ENCODE data around the gene DGKD.

The DGKD gene

GRCh38 chr2:233410196-233410760 is 56.0 kb downstream of the DGKD start:
- Histone ChIP-seq H3K4me3 (ENCODE audit: low read length) (no peak overlapping the region), H3K27ac (ENCODE audit: low read length) (no peak overlapping the region)

GRCh38 chr2:233411162-233411561 is 56.9 kb downstream of the DGKD start:
- H3K36me3 ChIP-seq (ENCODE audit: control insufficient read depth, insufficient read depth, low read length) = no peaks in the 10 kb centered on the region
- DNase-seq (ENCODE audit: low read depth, low spot score) = no peak
- H3K27me3 ChIP-seq (ENCODE audit: control insufficient read depth, insufficient read depth, low read length) = no peaks in the 10 kb centered on the region
- H3K4me1 ChIP-seq (ENCODE audit: control insufficient read depth, insufficient read depth, low read length) = no peaks in the 10 kb centered on the region
- no peaks in the 10 kb centered on the region for H3K9me3 ChIP-seq (ENCODE audit: control insufficient read depth, insufficient read depth, low read length)
- H3K4me3 ChIP-seq (ENCODE audit: low read length) = no peak overlapping the region
- WGBS (ENCODE audit: insufficient coverage, insufficient read length) = no CpG with 5 or more reads among the region's 1 CpG
- H3K27ac ChIP-seq (ENCODE audit: low read length) = no peak overlapping the region

More at GRCh38 chr2:233410196-233410760, 56.0 kb downstream of the DGKD start:
- H3K9me3 ChIP-seq (ENCODE audit: control insufficient read depth, insufficient read depth, low read length) = no peaks in the 10 kb centered on the region
- DNase-seq (ENCODE audit: low read depth, low spot score) = no peak
- H3K36me3 ChIP-seq (ENCODE audit: control insufficient read depth, insufficient read depth, low read length) = no peaks in the 10 kb centered on the region
- H3K4me1 ChIP-seq (ENCODE audit: control insufficient read depth, insufficient read depth, low read length) = no peaks in the 10 kb centered on the region
- no peaks in the 10 kb centered on the region for H3K27me3 ChIP-seq (ENCODE audit: control insufficient read depth, insufficient read depth, low read length)
- no CpG with 5 or more reads among the region's 5 CpGs for WGBS (ENCODE audit: insufficient coverage, insufficient read length)

GRCh38 chr2:233412405-233412804 is 58.1 kb downstream of the DGKD start:
- Histone ChIP-seq H3K9me3 (ENCODE audit: control insufficient read depth, insufficient read depth, low read length) (no peaks in the 10 kb centered on the region), H3K27ac (ENCODE audit: low read length) (no peak overlapping the region), H3K27me3 (ENCODE audit: control insufficient read depth, insufficient read depth, low read length) (no peaks in the 10 kb centered on the region), H3K4me3 (ENCODE audit: low read length) (no peak overlapping the region), H3K4me1 (ENCODE audit: control insufficient read depth, insufficient read depth, low read length) (no peaks in the 10 kb centered on the region), H3K36me3 (ENCODE audit: control insufficient read depth, insufficient read depth, low read length) (no peaks in the 10 kb centered on the region)
- no peak for DNase-seq (ENCODE audit: low read depth, low spot score)
- WGBS (ENCODE audit: insufficient coverage, insufficient read length) = no CpG with 5 or more reads among the region's 3 CpGs

GRCh38 chr2:233413046-233413445 is 58.8 kb downstream of the DGKD start:
- H3K36me3 ChIP-seq (ENCODE audit: control insufficient read depth, insufficient read depth, low read length) = no peaks in the 10 kb centered on the region
- no CpG with 5 or more reads among the region's 4 CpGs for whole genome bisulfite sequencing (ENCODE audit: insufficient coverage, insufficient read length)
- H3K27me3 ChIP-seq (ENCODE audit: control insufficient read depth, insufficient read depth, low read length) = no peaks in the 10 kb centered on the region
- no peak overlapping the region for H3K27ac ChIP-seq (ENCODE audit: low read length)
- no peak overlapping the region for H3K4me3 ChIP-seq (ENCODE audit: low read length)
- H3K4me1 ChIP-seq (ENCODE audit: control insufficient read depth, insufficient read depth, low read length) = no peaks in the 10 kb centered on the region
- H3K9me3 ChIP-seq (ENCODE audit: control insufficient read depth, insufficient read depth, low read length) = no peaks in the 10 kb centered on the region
- DNase-seq (ENCODE audit: low read depth, low spot score) = no peak

GRCh38 chr2:233413559-233414272 is 59.4 kb downstream of the DGKD start:
- Histone ChIP-seq H3K27ac (ENCODE audit: low read length) (no peak overlapping the region), H3K9me3 (ENCODE audit: control insufficient read depth, insufficient read depth, low read length) (no peaks in the 10 kb centered on the region), H3K27me3 (ENCODE audit: control insufficient read depth, insufficient read depth, low read length) (no peaks in the 10 kb centered on the region), H3K4me3 (ENCODE audit: low read length) (no peak overlapping the region), H3K4me1 (ENCODE audit: control insufficient read depth, insufficient read depth, low read length) (no peaks in the 10 kb centered on the region), H3K36me3 (ENCODE audit: control insufficient read depth, insufficient read depth, low read length) (no peaks in the 10 kb centered on the region)
- no CpG with 5 or more reads among the region's 9 CpGs for WGBS (ENCODE audit: insufficient coverage, insufficient read length)
- no peak for DNase-seq (ENCODE audit: low read depth, low spot score)

GRCh38 chr2:233414273-233414654 is 60.0 kb downstream of the DGKD start:
- no peaks in the 10 kb centered on the region for H3K9me3 ChIP-seq (ENCODE audit: control insufficient read depth, insufficient read depth, low read length)
- no CpG with 5 or more reads among the region's 4 CpGs for WGBS (ENCODE audit: insufficient coverage, insufficient read length)
- no peaks in the 10 kb centered on the region for H3K4me1 ChIP-seq (ENCODE audit: control insufficient read depth, insufficient read depth, low read length)
- H3K4me3 ChIP-seq (ENCODE audit: low read length) = no peak overlapping the region
- no peak overlapping the region for H3K27ac ChIP-seq (ENCODE audit: low read length)
- no peaks in the 10 kb centered on the region for H3K36me3 ChIP-seq (ENCODE audit: control insufficient read depth, insufficient read depth, low read length)
- no peak for DNase-seq (ENCODE audit: low read depth, low spot score)
- no peaks in the 10 kb centered on the region for H3K27me3 ChIP-seq (ENCODE audit: control insufficient read depth, insufficient read depth, low read length)

GRCh38 chr2:233414777-233415570 is 60.7 kb downstream of the DGKD start:
- WGBS (ENCODE audit: insufficient coverage, insufficient read length) = no CpG with 5 or more reads among the region's 5 CpGs
- Histone ChIP-seq H3K27ac (ENCODE audit: low read length) (no peak overlapping the region), H3K9me3 (ENCODE audit: control insufficient read depth, insufficient read depth, low read length) (no peaks in the 10 kb centered on the region), H3K27me3 (ENCODE audit: control insufficient read depth, insufficient read depth, low read length) (no peaks in the 10 kb centered on the region), H3K4me1 (ENCODE audit: control insufficient read depth, insufficient read depth, low read length) (no peaks in the 10 kb centered on the region), H3K4me3 (ENCODE audit: low read length) (no peak overlapping the region), H3K36me3 (ENCODE audit: control insufficient read depth, insufficient read depth, low read length) (no peaks in the 10 kb centered on the region)
- no peak for DNase-seq (ENCODE audit: low read depth, low spot score)

GRCh38 chr2:233416199-233416598 is 61.9 kb downstream of the DGKD start:
- Histone ChIP-seq H3K36me3 (ENCODE audit: control insufficient read depth, insufficient read depth, low read length) (no peaks in the 10 kb centered on the region), H3K9me3 (ENCODE audit: control insufficient read depth, insufficient read depth, low read length) (no peaks in the 10 kb centered on the region), H3K27me3 (ENCODE audit: control insufficient read depth, insufficient read depth, low read length) (no peaks in the 10 kb centered on the region), H3K27ac (ENCODE audit: low read length) (no peak overlapping the region), H3K4me3 (ENCODE audit: low read length) (no peak overlapping the region), H3K4me1 (ENCODE audit: control insufficient read depth, insufficient read depth, low read length) (no peaks in the 10 kb centered on the region)
- WGBS (ENCODE audit: insufficient coverage, insufficient read length) = no CpG with 5 or more reads among the region's 3 CpGs
- DNase-seq (ENCODE audit: low read depth, low spot score) = no peak

GRCh38 chr2:233416706-233417105 is 62.4 kb downstream of the DGKD start:
- no peak overlapping the region for H3K27ac ChIP-seq (ENCODE audit: low read length)
- DNase-seq (ENCODE audit: low read depth, low spot score) = no peak
- no CpG with 5 or more reads among the region's 6 CpGs for WGBS (ENCODE audit: insufficient coverage, insufficient read length)
- no peak overlapping the region for H3K4me3 ChIP-seq (ENCODE audit: low read length)
- H3K4me1 ChIP-seq (ENCODE audit: control insufficient read depth, insufficient read depth, low read length) = no peaks in the 10 kb centered on the region
- no peaks in the 10 kb centered on the region for H3K36me3 ChIP-seq (ENCODE audit: control insufficient read depth, insufficient read depth, low read length)
- no peaks in the 10 kb centered on the region for H3K27me3 ChIP-seq (ENCODE audit: control insufficient read depth, insufficient read depth, low read length)
- H3K9me3 ChIP-seq (ENCODE audit: control insufficient read depth, insufficient read depth, low read length) = no peaks in the 10 kb centered on the region

- Histone ChIP-seq H3K27ac (ENCODE audit: low read length) (no peak overlapping the region), H3K4me3 (ENCODE audit: low read length) (no peak overlapping the region), H3K9me3 (ENCODE audit: control insufficient read depth, insufficient read depth, low read length) (no peaks in the 10 kb centered on the region), H3K27me3 (ENCODE audit: control insufficient read depth, insufficient read depth, low read length) (no peaks in the 10 kb centered on the region), H3K36me3 (ENCODE audit: control insufficient read depth, insufficient read depth, low read length) (no peaks in the 10 kb centered on the region), H3K4me1 (ENCODE audit: control insufficient read depth, insufficient read depth, low read length) (no peaks in the 10 kb centered on the region)
- DNase-seq (ENCODE audit: low read depth, low spot score) = no peak
- no CpG with 5 or more reads among the region's 1 CpG for WGBS (ENCODE audit: insufficient coverage, insufficient read length)
Observed at GRCh38 chr2:233417282-233417681, 63.0 kb downstream of the DGKD start.
